Measurements from ENCODE around the gene ACOT13. TPM values are rescaled to one million over a fixed set of nuclear protein-coding genes. Genes with fewer than 3 reads are reported as not detected.

ACOT13 gene
- total RNA-seq, 4 donors from 2014 or later: 5.8 to 9.4 (median 7.2) TPM

- H3K27ac ChIP-seq (replicated peaks in 1 of 4): no peak overlapping the region
- TF ChIP-seq EP300 (IDR thresholded peaks at IDR 0.05) (no peak), POLR2A (IDR thresholded peaks at IDR 0.05; ENCODE audit: low read depth) (no peak), POLR2AphosphoS5 (IDR thresholded peaks at IDR 0.05) (no peak), CTCF (IDR thresholded peaks at IDR 0.05) (no peak)
- H3K36me3 ChIP-seq: peaks cover 30 to 85% (median 60%) of the 10 kb centered on the region in 4 donors
- H3K4me3 ChIP-seq: no peak overlapping the region
- no peaks in the 10 kb centered on the region for H3K9me3 ChIP-seq
- no peak for DNase-seq (ENCODE audit: extremely low spot score)
- H3K27me3 ChIP-seq: no peaks in the 10 kb centered on the region
- intact Hi-C loops (cut with DNase I): loop anchor here (10.0 kb wide), 1 partner anchor 278 kb away; no protein-coding TSS in a partner anchor
- H3K4me1 ChIP-seq: no peaks in the 10 kb centered on the region
- WGBS: 86% methylated on average over 4 of the region's 4 CpGs
Measured at GRCh38 chr6:24702720-24703282, 35.9 kb downstream of the ACOT13 start.

GRCh38 chr6:24704468-24704867 is 37.6 kb downstream of the ACOT13 start:
- Histone ChIP-seq H3K9me3 (no peaks in the 10 kb centered on the region), H3K36me3 (peaks cover 45 to 93% (median 68%) of the 10 kb centered on the region in 4 donors), H3K4me3 (no peak overlapping the region), H3K27me3 (no peaks in the 10 kb centered on the region), H3K4me1 (peaks cover 0 to 8% (median 3%) of the 10 kb centered on the region in 4 donors), H3K27ac (replicated peaks in 1 of 4) (no peak overlapping the region)
- no peak for DNase-seq (ENCODE audit: extremely low spot score)
- intact Hi-C loops (cut with DNase I): loop anchor here (10.0 kb wide), 1 partner anchor 280 kb away; no protein-coding TSS in a partner anchor
- no peak for TF ChIP-seq POLR2AphosphoS5 (IDR thresholded peaks at IDR 0.05)
- no peak for TF ChIP-seq POLR2A (IDR thresholded peaks at IDR 0.05; ENCODE audit: low read depth)
- TF ChIP-seq CTCF (IDR thresholded peaks at IDR 0.05): no peak
- TF ChIP-seq EP300 (IDR thresholded peaks at IDR 0.05): no peak

GRCh38 chr6:24708612-24709011 is 41.7 kb downstream of the ACOT13 start:
- intact Hi-C loops (cut with DNase I): loop anchor here (10.0 kb wide), 1 partner anchor 284 kb away; no protein-coding TSS in a partner anchor
- no peak for DNase-seq (ENCODE audit: extremely low spot score)
- Histone ChIP-seq H3K27ac (replicated peaks in 1 of 4) (no peak overlapping the region), H3K36me3 (peaks cover 66 to 100% (median 91%) of the 10 kb centered on the region in 4 donors), H3K9me3 (no peaks in the 10 kb centered on the region), H3K4me1 (peaks cover 15 to 44% (median 35%) of the 10 kb centered on the region in 4 donors), H3K4me3 (no peak overlapping the region), H3K27me3 (no peaks in the 10 kb centered on the region)
- 89% methylated on average over 3 of the region's 3 CpGs for WGBS
- TF ChIP-seq POLR2AphosphoS5 (IDR thresholded peaks at IDR 0.05): no peak
- no peak for TF ChIP-seq CTCF (IDR thresholded peaks at IDR 0.05)
- no peak for TF ChIP-seq POLR2A (IDR thresholded peaks at IDR 0.05; ENCODE audit: low read depth)
- TF ChIP-seq EP300 (IDR thresholded peaks at IDR 0.05): no peak

GRCh38 chr6:24709014-24709711 is 42.3 kb downstream of the ACOT13 start:
- 83% methylated on average over 4 of the region's 4 CpGs for WGBS
- Histone ChIP-seq H3K4me3 (no peak overlapping the region), H3K36me3 (peaks cover 72 to 100% (median 93%) of the 10 kb centered on the region in 4 donors), H3K4me1 (peaks cover 19 to 50% (median 41%) of the 10 kb centered on the region in 4 donors), H3K27me3 (no peaks in the 10 kb centered on the region), H3K27ac (replicated peaks in 1 of 4) (no peak overlapping the region), H3K9me3 (no peaks in the 10 kb centered on the region)
- TF ChIP-seq POLR2A (IDR thresholded peaks at IDR 0.05; ENCODE audit: low read depth): no peak
- no peak for TF ChIP-seq POLR2AphosphoS5 (IDR thresholded peaks at IDR 0.05)
- TF ChIP-seq EP300 (IDR thresholded peaks at IDR 0.05): no peak
- no peak for TF ChIP-seq CTCF (IDR thresholded peaks at IDR 0.05)
- no peak for DNase-seq (ENCODE audit: extremely low spot score)
- intact Hi-C loops (cut with DNase I): loop anchor here (10.0 kb wide), 1 partner anchor 284 kb away; no protein-coding TSS in a partner anchor

Data from esophagus muscularis mucosa (tissue), 4 donors.